ENCODE measurements around the gene NAIF1. TPM values are rescaled to one million over a fixed set of nuclear protein-coding genes. Genes with fewer than 3 reads are reported as not detected.

Gene NAIF1
- total and polyA plus RNA-seq, 10 of the 15 experiments (the other 5 are each of a cell fraction or from before 2014, with no cell fraction given) = 2.4 to 14.2 (median 7.1) TPM

DNA sequence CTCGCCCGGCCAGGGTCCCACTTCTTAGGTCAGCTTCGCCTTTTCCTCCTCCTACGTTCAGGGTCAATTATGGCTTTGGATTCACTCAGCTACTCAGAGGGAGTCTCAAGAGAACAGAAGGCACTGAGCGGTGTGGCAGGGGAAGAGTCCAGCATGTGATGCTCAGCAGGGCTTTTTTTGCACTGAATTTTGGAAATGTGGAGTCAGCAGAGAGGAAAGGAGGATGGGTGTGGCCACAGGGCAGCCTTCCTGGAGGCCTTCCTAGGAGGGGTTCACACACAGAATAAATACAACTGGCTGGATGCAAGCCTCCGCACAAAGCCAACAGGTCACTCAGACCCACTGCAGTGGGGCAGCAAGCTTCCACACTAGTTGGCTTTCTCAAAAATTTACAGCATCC, 4.8 kb downstream of the NAIF1 start:
- no peak overlapping the region for H2AFZ ChIP-seq (ENCODE audit: control insufficient read depth, low read depth, low read length)
- H3K27me3 ChIP-seq (replicated peaks in 1 of 2; ENCODE audit: control insufficient read depth in 2 of 2, insufficient read depth in 2 of 2, low read length in 1 of 2) = no peaks in the 10 kb centered on the region
- ChIA-PET SMC1A (ENCODE audit: uncharacterized antibody, unreplicated experiment) (interaction anchor here (1.3 kb wide), 1 partner anchor 10 kb away, joined by 4 read pairs; no protein-coding TSS in a partner anchor), POLR2A (no interaction called here), RAD21 (ENCODE audit: unreplicated experiment) (no interaction called here), CTCF (interaction anchor here (0.6 to 1.8 kb wide), 3 partner anchors 55 to 552 kb away, joined by 3 to 4 read pairs (median 3); no protein-coding TSS in a partner anchor)
- BruUV-seq (replicated peaks) = no TSS peak
- H3K79me2 ChIP-seq (ENCODE audit: control insufficient read depth, insufficient read depth, low read length) = peaks cover 18% of the 10 kb centered on the region
- WGBS (ENCODE audit: insufficient coverage, insufficient replicate concordance, low lambda C conversion rate, missing lambda C conversion rate) = 74% methylated on average over 6 of the region's 6 CpGs
- H3K4me3 ChIP-seq = no peak overlapping the region
- FAIRE-seq (no peak), DNase-seq (ENCODE audit: low read depth, low spot score) (no peak), ATAC-seq (no peak)
- intact Hi-C loops (cut with micrococcal nuclease; ENCODE audit: unreplicated experiment) = loop anchor here (10.0 kb wide), 1 partner anchor 277 kb away; the partner anchor contains the start of gene CDK9
- no peak overlapping the region for H3K27ac ChIP-seq (ENCODE audit: control insufficient read depth, insufficient read depth)
- TF ChIP-seq TBL1XR1 (IDR thresholded peaks at IDR 0.05; ENCODE audit: low read depth, low read length) = no peak
- TF ChIP-seq E4F1 (IDR thresholded peaks at IDR 0.05; ENCODE audit: borderline replicate concordance, partially characterized antibody) = no peak
- TF ChIP-seq NFIC (IDR thresholded peaks at IDR 0.05; ENCODE audit: low read depth, low read length) = no peak
- no peak for TF ChIP-seq POLR2A (IDR thresholded peaks at IDR 0.05; ENCODE audit: low read depth, low read length)
- H4K20me1 ChIP-seq (ENCODE audit: control insufficient read depth, insufficient read depth) = no peaks in the 10 kb centered on the region
- no peaks in the 10 kb centered on the region for H3K9me3 ChIP-seq (replicated peaks; ENCODE audit: control insufficient read depth, insufficient read depth, low read length)
- no peak overlapping the region for H3K9ac ChIP-seq (ENCODE audit: control insufficient read depth, insufficient read depth, low read length)
- H3K4me1 ChIP-seq (ENCODE audit: control insufficient read depth, insufficient read depth, low read length) = peaks cover 31% of the 10 kb centered on the region
- no peak overlapping the region for H3K4me2 ChIP-seq (ENCODE audit: control insufficient read depth, insufficient read depth)
- H3K36me3 ChIP-seq (ENCODE audit: control insufficient read depth in 2 of 2, insufficient read depth in 2 of 2, low read length in 1 of 2) = peaks cover 0 to 5% of the 10 kb centered on the region in 2 experiments; a peak in 2 of 4 replicates
- in situ Hi-C loops (cut with MboI) = no loop called here
